RWPE2 (cell line): ENCODE results near the gene ZEB2.

Source experiments
- ATAC-seq: fragments of 200-7000 bp; cut with Tn5 transposase; 3 replicates; pipeline ENCODE4 v1.9.1; 2021; ENCODE audit warnings: low read depth
- DNase-seq: peaks from one replicate; pipeline ENCODE4 v3.0.0-alpha.2; 2020; ENCODE audit warnings: low spot score
- H3K27ac ChIP-seq: fragments of 450-650 bp; 2 replicates; pipeline ENCODE4 v1.5.1; 2017; ENCODE audit warnings: mild to moderate bottlenecking; ENCODE audit not compliant: poor library complexity, severe bottlenecking
- H3K27me3 ChIP-seq: fragments of 250-450 bp; sonication (Bioruptor Pico); 2 replicates; pipeline ENCODE4 v1.5.1; 2021; ENCODE audit warnings: mild to moderate bottlenecking, moderate library complexity; ENCODE audit not compliant: insufficient read depth, poor library complexity, severe bottlenecking
- H3K36me3 ChIP-seq: fragments of 250-450 bp; sonication (Bioruptor Pico); 2 replicates; pipeline ENCODE4 v1.5.1; 2020; ENCODE audit warnings: low read depth, mild to moderate bottlenecking, moderate library complexity
- H3K4me1 ChIP-seq: fragments of 250-450 bp; sonication (Bioruptor Pico); 2 replicates; pipeline ENCODE4 v1.5.1; 2021; ENCODE audit warnings: mild to moderate bottlenecking, moderate library complexity; ENCODE audit not compliant: insufficient read depth, poor library complexity, severe bottlenecking
- H3K4me3 ChIP-seq: fragments of 250-450 bp; sonication (Bioruptor Pico); 2 replicates; pipeline ENCODE4 v1.5.1; 2021; ENCODE audit warnings: mild to moderate bottlenecking, moderate library complexity; ENCODE audit not compliant: severe bottlenecking
- H3K9me3 ChIP-seq: fragments of 250-450 bp; sonication (Bioruptor Pico); 2 replicates; pipeline ENCODE4 v1.5.1; 2021; ENCODE audit warnings: mild to moderate bottlenecking, moderate library complexity; ENCODE audit not compliant: severe bottlenecking
- TF ChIP-seq, protein P1 (sequence below): fragments of 450-650 bp; IDR thresholded peaks from one replicate; pipeline ENCODE4 v1.5.1; 2017; ENCODE audit warnings: mild to moderate bottlenecking, moderate library complexity; ENCODE audit not compliant: poor library complexity, severe bottlenecking

Gene ZEB2

GRCh38 chr2:144500563-144500962 is 19.4 kb downstream of the ZEB2 start:
- ATAC-seq (no peak), DNase-seq (no peak)

GRCh38 chr2:144498277-144498676 is 21.6 kb downstream of the ZEB2 start:
- Histone ChIP-seq H3K4me1 (no peaks in the 10 kb centered on the region), H3K4me3 (no peak overlapping the region), H3K36me3 (no peaks in the 10 kb centered on the region), H3K27ac (no peak overlapping the region), H3K9me3 (no peaks in the 10 kb centered on the region), H3K27me3 (no peaks in the 10 kb centered on the region)
- DNase-seq (no peak), ATAC-seq (no peak)
- TF ChIP-seq, protein P1, sequence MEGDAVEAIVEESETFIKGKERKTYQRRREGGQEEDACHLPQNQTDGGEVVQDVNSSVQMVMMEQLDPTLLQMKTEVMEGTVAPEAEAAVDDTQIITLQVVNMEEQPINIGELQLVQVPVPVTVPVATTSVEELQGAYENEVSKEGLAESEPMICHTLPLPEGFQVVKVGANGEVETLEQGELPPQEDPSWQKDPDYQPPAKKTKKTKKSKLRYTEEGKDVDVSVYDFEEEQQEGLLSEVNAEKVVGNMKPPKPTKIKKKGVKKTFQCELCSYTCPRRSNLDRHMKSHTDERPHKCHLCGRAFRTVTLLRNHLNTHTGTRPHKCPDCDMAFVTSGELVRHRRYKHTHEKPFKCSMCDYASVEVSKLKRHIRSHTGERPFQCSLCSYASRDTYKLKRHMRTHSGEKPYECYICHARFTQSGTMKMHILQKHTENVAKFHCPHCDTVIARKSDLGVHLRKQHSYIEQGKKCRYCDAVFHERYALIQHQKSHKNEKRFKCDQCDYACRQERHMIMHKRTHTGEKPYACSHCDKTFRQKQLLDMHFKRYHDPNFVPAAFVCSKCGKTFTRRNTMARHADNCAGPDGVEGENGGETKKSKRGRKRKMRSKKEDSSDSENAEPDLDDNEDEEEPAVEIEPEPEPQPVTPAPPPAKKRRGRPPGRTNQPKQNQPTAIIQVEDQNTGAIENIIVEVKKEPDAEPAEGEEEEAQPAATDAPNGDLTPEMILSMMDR: no peak

More at GRCh38 chr2:144500563-144500962, 19.4 kb downstream of the ZEB2 start:
- TF ChIP-seq, protein P1: no peak
- no peaks in the 10 kb centered on the region for H3K4me1 ChIP-seq
- H3K27me3 ChIP-seq: no peaks in the 10 kb centered on the region
- H3K4me3 ChIP-seq: no peak overlapping the region
- no peaks in the 10 kb centered on the region for H3K36me3 ChIP-seq
- H3K9me3 ChIP-seq: no peaks in the 10 kb centered on the region
- no peak overlapping the region for H3K27ac ChIP-seq

- no peak overlapping the region for H3K27ac ChIP-seq
- DNase-seq (no peak), ATAC-seq (no peak)
- no peaks in the 10 kb centered on the region for H3K9me3 ChIP-seq
- H3K27me3 ChIP-seq: no peaks in the 10 kb centered on the region
- H3K4me1 ChIP-seq: no peaks in the 10 kb centered on the region
- TF ChIP-seq, protein P1: no peak
- no peak overlapping the region for H3K4me3 ChIP-seq
- H3K36me3 ChIP-seq: no peaks in the 10 kb centered on the region
These were observed 22.8 kb downstream of the ZEB2 start for GRCh38 chr2:144496977-144497598.

GRCh38 chr2:144496092-144496976 is 23.6 kb downstream of the ZEB2 start:
- no peaks in the 10 kb centered on the region for H3K36me3 ChIP-seq
- H3K4me3 ChIP-seq: no peak overlapping the region
- no peaks in the 10 kb centered on the region for H3K4me1 ChIP-seq
- no peaks in the 10 kb centered on the region for H3K9me3 ChIP-seq
- TF ChIP-seq, protein P1: no peak
- ATAC-seq (no peak), DNase-seq (no peak)
- H3K27me3 ChIP-seq: no peaks in the 10 kb centered on the region
- no peak overlapping the region for H3K27ac ChIP-seq
